ENCODE results near the gene SLC44A3. TPM values are rescaled to one million over a fixed set of nuclear protein-coding genes. Genes with fewer than 3 reads are reported as not detected.
A peak's percentile ranks its signal among the peaks of the same experiment; 100 is the strongest.

SLC44A3 gene
- total and polyA plus RNA-seq, 2 experiments from 2014 or later = 2.9 to 4.5 TPM

DNA sequence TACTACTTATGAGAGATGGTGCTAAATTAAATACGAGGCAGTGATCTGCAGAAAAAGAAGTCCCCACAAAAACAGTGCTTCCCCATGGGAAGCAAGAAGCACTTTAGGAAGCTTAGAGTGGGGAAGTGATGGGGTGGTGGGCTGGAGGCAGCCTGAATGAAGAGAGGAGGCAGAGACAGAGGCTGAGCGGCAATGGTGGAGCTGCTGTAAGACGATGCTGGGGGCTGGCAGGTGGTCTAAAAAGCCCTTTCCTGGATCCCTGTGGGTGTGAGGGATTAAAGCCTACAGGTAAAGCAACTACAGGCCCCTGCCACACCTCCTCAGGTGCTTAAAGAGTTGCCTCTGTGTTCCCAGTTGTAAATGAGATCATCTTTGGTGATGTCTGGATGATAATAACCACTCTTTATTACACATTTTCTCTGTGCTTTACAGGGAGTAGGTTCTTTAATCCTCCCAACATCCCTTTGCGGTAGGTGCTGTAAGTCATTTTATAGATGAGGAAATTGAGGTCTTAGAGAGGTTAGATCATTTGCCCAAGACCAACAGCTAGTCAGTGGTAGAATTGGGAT lies 67.5 kb downstream of the SLC44A3 start (continued):
- TF ChIP-seq, protein P1, sequence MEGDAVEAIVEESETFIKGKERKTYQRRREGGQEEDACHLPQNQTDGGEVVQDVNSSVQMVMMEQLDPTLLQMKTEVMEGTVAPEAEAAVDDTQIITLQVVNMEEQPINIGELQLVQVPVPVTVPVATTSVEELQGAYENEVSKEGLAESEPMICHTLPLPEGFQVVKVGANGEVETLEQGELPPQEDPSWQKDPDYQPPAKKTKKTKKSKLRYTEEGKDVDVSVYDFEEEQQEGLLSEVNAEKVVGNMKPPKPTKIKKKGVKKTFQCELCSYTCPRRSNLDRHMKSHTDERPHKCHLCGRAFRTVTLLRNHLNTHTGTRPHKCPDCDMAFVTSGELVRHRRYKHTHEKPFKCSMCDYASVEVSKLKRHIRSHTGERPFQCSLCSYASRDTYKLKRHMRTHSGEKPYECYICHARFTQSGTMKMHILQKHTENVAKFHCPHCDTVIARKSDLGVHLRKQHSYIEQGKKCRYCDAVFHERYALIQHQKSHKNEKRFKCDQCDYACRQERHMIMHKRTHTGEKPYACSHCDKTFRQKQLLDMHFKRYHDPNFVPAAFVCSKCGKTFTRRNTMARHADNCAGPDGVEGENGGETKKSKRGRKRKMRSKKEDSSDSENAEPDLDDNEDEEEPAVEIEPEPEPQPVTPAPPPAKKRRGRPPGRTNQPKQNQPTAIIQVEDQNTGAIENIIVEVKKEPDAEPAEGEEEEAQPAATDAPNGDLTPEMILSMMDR (conservative IDR thresholded peaks at IDR 0.05; ENCODE audit: low read depth in 2 of 2) = no peak
- TF ChIP-seq JUNB (IDR thresholded peaks at IDR 0.05; ENCODE audit: unreplicated experiment) = no peak
- TF ChIP-seq ETS1 (IDR thresholded peaks at IDR 0.05) = no peak
- no peak for TF ChIP-seq EZH2phosphoT487 (IDR thresholded peaks at IDR 0.05; ENCODE audit: unreplicated experiment)

DNA sequence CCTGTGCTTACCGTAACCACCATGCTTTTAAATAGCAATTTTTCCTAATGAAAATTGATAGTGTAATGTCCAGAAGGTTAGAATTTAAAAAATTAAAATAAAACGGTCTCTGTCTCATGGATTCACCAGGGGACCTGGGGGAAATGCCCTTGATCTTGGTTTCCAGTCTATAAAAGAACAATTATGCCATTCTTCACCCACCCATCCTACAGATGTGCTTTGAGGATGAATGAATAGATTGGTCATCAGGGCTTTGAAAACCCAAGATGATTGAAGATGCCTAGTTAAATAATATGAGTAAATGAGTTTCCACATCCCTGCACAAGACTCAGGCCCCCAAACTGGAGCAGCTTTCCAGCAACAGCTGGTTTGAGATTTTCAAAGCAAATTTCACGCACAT lies 68.0 kb downstream of the SLC44A3 start:
- H3K27me3 ChIP-seq (ENCODE audit: insufficient read depth) = no peaks in the 10 kb centered on the region
- Mint-ChIP-seq H3K36me3 (ENCODE audit: low read depth) (no peaks in the 10 kb centered on the region; the same call in 2 of the 3 replicates), H3K9me3 (no peaks in the 10 kb centered on the region), H3K27ac (no peak overlapping the region; the same call in 1 of the 2 replicates), H3K4me3 (no peak overlapping the region), H3K27me3 (ENCODE audit: insufficient read depth, low read depth, poor library complexity) (peaks cover 9% of the 10 kb centered on the region), H3K4me1 (peaks cover 60% of the 10 kb centered on the region)
- H3K4me3 ChIP-seq = no peak overlapping the region
- no peaks in the 10 kb centered on the region for H4K20me1 ChIP-seq (replicated peaks; ENCODE audit: insufficient read depth)
- ATAC-seq = no peak
- DNase-seq (ENCODE audit: low spot score) = no peak
- no peaks in the 10 kb centered on the region for H3K36me3 ChIP-seq (ENCODE audit: insufficient read depth)
- peak overlapping the region; percentile 45 for H3K4me2 ChIP-seq
- H3K27ac ChIP-seq (ENCODE audit: low read depth) = no peak overlapping the region; the same call in 1 of the 2 replicates
- peaks cover 39% of the 10 kb centered on the region for H3K4me1 ChIP-seq (ENCODE audit: insufficient read depth)
- H3F3A ChIP-seq (replicated peaks; ENCODE audit: low read depth) = no peaks in the 10 kb centered on the region; the same call in 1 of the 2 replicates
- H3K9me2 ChIP-seq (ENCODE audit: insufficient read depth) = no peaks in the 10 kb centered on the region; the same call in 1 of the 2 replicates
- H3K79me2 ChIP-seq (replicated peaks; ENCODE audit: insufficient read depth) = no peaks in the 10 kb centered on the region
- no peak overlapping the region for H2AFZ ChIP-seq
- TF ChIP-seq CREB1 (CRISPR knock-in tag; IDR thresholded peaks at IDR 0.05; ENCODE audit: low read depth) (no peak), NANOG (IDR thresholded peaks at IDR 0.05; ENCODE audit: borderline replicate concordance) (no peak), ZNF331 (CRISPR knock-in tag; IDR thresholded peaks at IDR 0.05; ENCODE audit: low read depth) (no peak), STAT1 (IDR thresholded peaks at IDR 0.05; ENCODE audit: unreplicated experiment) (no peak), POLR2AphosphoS5 (IDR thresholded peaks at IDR 0.05; ENCODE audit: low read depth) (no peak), ZNF114 (CRISPR knock-in tag; IDR thresholded peaks at IDR 0.05) (no peak), JUNB (IDR thresholded peaks at IDR 0.05; ENCODE audit: unreplicated experiment) (no peak), ETS1 (IDR thresholded peaks at IDR 0.05) (no peak), EZH2 (IDR thresholded peaks at IDR 0.05; ENCODE audit: low read depth, unreplicated experiment) (no peak), EZH2phosphoT487 (IDR thresholded peaks at IDR 0.05; ENCODE audit: unreplicated experiment) (no peak), REST (IDR thresholded peaks at IDR 0.05; ENCODE audit: unreplicated experiment) (no peak)
- TF ChIP-seq, protein P1 (conservative IDR thresholded peaks at IDR 0.05; ENCODE audit: low read depth in 2 of 2) = no peak

Measured in GM23338 (cell line).